ENCODE results near the gene LMX1B.

Gene LMX1B

DNA sequence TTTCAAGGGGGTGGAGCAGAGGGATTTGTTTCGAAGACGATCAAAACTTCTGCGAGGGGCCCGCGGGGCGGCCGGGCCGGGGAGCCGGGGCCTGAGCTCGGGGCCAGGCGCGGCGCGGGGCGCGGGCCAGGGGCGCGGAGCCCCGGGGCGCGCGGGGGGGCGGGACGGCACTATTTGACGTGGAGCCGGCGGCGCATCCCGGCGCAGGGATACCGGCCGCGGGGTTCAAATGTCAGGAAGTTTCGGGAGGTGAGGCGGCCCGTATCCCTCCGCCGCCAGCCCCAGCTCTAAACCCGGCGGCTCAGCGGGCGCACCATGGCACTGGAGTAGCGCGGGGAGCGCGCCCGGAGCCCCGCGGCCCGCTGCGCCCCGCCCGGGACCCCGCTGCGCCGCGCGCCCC is at the start of gene LMX1B (continued):
- TF ChIP-seq ATF2 (tag by site-specific recombination; IDR thresholded peaks at IDR 0.05; ENCODE audit: low read depth) (no peak), ZNF132 (tag by site-specific recombination; IDR thresholded peaks at IDR 0.05; ENCODE audit: borderline replicate concordance) (no peak), ZNF311 (tag by site-specific recombination; IDR thresholded peaks at IDR 0.05; ENCODE audit: borderline replicate concordance) (no peak), MYNN (tag by site-specific recombination; IDR thresholded peaks at IDR 0.05; ENCODE audit: borderline replicate concordance) (no peak), ZNF26 (tag by site-specific recombination; IDR thresholded peaks at IDR 0.05) (no peak), ZNF223 (tag by site-specific recombination; IDR thresholded peaks at IDR 0.05) (no peak), ZNF157 (tag by site-specific recombination; IDR thresholded peaks at IDR 0.05) (no peak), WT1 (tag by site-specific recombination; IDR thresholded peaks at IDR 0.05) (peak; percentile 53; the same call in 1 of the 2 replicates), ZNF354C (tag by site-specific recombination; IDR thresholded peaks at IDR 0.05; ENCODE audit: borderline replicate concordance, low read depth) (no peak), ZNF2 (tag by site-specific recombination; IDR thresholded peaks at IDR 0.05) (no peak), ZNF677 (tag by site-specific recombination; IDR thresholded peaks at IDR 0.05) (no peak), ZBTB48 (tag by site-specific recombination; IDR thresholded peaks at IDR 0.05) (no peak), ZNF501 (tag by site-specific recombination; IDR thresholded peaks at IDR 0.05) (no peak), ZNF530 (tag by site-specific recombination; IDR thresholded peaks at IDR 0.05; ENCODE audit: low read depth) (no peak), ZNF280C (tag by site-specific recombination; IDR thresholded peaks at IDR 0.05) (no peak), PRDM1 (tag by site-specific recombination; IDR thresholded peaks at IDR 0.05) (no peak), ZBTB17 (tag by site-specific recombination; IDR thresholded peaks at IDR 0.05) (no peak), ZNF155 (tag by site-specific recombination; IDR thresholded peaks at IDR 0.05) (no peak), ZNF121 (tag by site-specific recombination; IDR thresholded peaks at IDR 0.05) (no peak), KLF7 (tag by site-specific recombination; IDR thresholded peaks at IDR 0.05; ENCODE audit: borderline replicate concordance) (no peak; the same call in 1 of the 2 replicates), ZNF433 (tag by site-specific recombination; IDR thresholded peaks at IDR 0.05; ENCODE audit: low read depth) (no peak), ZBTB6 (tag by site-specific recombination; IDR thresholded peaks at IDR 0.05) (peak; percentile 26; the same call in 1 of the 2 replicates), TRIM28 (IDR thresholded peaks at IDR 0.05; ENCODE audit: borderline replicate concordance, low read length) (no peak), HOXA7 (CRISPR knock-in tag; IDR thresholded peaks at IDR 0.05; ENCODE audit: borderline replicate concordance) (no peak), KLF9 (tag by site-specific recombination; IDR thresholded peaks at IDR 0.05; ENCODE audit: low read depth) (peak; percentile 61; the same call in 1 of the 2 replicates)
- TF ChIP-seq, protein P1, sequence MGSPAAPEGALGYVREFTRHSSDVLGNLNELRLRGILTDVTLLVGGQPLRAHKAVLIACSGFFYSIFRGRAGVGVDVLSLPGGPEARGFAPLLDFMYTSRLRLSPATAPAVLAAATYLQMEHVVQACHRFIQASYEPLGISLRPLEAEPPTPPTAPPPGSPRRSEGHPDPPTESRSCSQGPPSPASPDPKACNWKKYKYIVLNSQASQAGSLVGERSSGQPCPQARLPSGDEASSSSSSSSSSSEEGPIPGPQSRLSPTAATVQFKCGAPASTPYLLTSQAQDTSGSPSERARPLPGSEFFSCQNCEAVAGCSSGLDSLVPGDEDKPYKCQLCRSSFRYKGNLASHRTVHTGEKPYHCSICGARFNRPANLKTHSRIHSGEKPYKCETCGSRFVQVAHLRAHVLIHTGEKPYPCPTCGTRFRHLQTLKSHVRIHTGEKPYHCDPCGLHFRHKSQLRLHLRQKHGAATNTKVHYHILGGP (tag by site-specific recombination; IDR thresholded peaks at IDR 0.05), result no peak
- TF ChIP-seq, protein P2, sequence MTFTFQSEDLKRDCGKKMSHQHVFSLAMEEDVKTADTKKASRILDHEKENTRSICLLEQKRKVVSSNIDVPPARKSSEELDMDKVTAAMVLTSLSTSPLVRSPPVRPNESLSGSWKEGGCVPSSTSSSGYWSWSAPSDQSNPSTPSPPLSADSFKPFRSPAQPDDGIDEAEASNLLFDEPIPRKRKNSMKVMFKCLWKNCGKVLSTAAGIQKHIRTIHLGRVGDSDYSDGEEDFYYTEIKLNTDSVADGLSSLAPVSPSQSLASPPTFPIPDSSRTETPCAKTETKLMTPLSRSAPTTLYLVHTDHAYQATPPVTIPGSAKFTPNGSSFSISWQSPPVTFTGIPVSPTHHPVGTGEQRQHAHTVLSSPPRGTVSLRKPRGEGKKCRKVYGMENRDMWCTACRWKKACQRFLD (tag by site-specific recombination; IDR thresholded peaks at IDR 0.05), result no peak
- TF ChIP-seq, protein P3, sequence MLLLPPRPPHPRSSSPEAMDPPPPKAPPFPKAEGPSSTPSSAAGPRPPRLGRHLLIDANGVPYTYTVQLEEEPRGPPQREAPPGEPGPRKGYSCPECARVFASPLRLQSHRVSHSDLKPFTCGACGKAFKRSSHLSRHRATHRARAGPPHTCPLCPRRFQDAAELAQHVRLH (tag by site-specific recombination; IDR thresholded peaks at IDR 0.05), result no peak
- TF ChIP-seq, protein P4, sequence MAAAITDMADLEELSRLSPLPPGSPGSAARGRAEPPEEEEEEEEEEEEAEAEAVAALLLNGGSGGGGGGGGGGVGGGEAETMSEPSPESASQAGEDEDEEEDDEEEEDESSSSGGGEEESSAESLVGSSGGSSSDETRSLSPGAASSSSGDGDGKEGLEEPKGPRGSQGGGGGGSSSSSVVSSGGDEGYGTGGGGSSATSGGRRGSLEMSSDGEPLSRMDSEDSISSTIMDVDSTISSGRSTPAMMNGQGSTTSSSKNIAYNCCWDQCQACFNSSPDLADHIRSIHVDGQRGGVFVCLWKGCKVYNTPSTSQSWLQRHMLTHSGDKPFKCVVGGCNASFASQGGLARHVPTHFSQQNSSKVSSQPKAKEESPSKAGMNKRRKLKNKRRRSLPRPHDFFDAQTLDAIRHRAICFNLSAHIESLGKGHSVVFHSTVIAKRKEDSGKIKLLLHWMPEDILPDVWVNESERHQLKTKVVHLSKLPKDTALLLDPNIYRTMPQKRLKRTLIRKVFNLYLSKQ (tag by site-specific recombination; IDR thresholded peaks at IDR 0.05; ENCODE audit: borderline replicate concordance), result no peak

Measured in HEK293 (cell line).